Measurements from ENCODE around the gene CDH4.

The CDH4 gene

GRCh38 chr20:61702246-61702645, 450.2 kb downstream of the CDH4 start:
- no peak for DNase-seq

DNA sequence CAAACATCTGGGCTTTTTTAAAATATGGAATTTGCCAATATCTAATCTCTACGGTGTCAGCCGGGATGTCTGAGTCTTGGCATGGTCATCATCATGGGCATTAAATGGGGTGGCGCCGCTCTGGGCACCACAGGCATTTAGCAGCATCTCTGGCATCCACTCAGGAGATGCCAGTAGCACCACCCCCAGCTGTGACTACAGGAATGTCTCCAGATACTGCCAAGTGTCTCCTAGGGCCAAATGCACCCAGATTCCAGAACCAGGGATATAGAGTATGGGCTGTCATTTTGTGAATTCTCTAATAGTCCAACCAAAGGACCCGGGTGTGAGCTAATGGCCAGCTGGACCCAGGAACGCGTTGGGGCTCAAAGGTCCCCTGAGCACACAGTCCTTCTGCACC, 452.6 kb downstream of the CDH4 start:
- DNase-seq, result no peak

- DNase-seq, result no peak
Measured at GRCh38 chr20:61705386-61706258, 453.6 kb downstream of the CDH4 start.

GRCh38 chr20:61706259-61706961, 454.3 kb downstream of the CDH4 start:
- no peak for DNase-seq

DNA sequence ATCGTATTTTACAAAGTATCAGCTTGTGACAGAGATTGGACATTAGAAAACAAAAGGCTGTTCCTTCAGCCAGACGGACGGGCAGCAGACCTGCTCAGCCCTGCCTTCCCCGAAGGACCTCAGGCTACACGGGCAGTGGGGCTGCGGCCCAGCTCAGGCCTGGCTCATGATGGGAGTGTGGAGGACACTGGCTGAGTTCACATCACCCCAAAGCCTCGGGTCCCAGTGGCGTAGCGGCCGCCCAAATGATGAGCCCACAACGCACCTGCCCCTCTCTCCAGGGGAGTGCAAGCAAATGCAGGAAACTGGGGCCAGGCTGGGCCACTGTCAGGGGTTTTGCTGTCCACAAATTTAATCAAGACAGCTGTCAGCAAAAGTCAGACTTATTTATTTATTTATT, 456.8 kb downstream of the CDH4 start:
- no peak for DNase-seq

GRCh38 chr20:61710108-61710507, 458.0 kb downstream of the CDH4 start:
- DNase-seq, result no peak

GRCh38 chr20:61712688-61713087, 460.6 kb downstream of the CDH4 start:
- no peak for DNase-seq

GRCh38 chr20:61718361-61719005, 466.4 kb downstream of the CDH4 start:
- DNase-seq, result no peak

DNA sequence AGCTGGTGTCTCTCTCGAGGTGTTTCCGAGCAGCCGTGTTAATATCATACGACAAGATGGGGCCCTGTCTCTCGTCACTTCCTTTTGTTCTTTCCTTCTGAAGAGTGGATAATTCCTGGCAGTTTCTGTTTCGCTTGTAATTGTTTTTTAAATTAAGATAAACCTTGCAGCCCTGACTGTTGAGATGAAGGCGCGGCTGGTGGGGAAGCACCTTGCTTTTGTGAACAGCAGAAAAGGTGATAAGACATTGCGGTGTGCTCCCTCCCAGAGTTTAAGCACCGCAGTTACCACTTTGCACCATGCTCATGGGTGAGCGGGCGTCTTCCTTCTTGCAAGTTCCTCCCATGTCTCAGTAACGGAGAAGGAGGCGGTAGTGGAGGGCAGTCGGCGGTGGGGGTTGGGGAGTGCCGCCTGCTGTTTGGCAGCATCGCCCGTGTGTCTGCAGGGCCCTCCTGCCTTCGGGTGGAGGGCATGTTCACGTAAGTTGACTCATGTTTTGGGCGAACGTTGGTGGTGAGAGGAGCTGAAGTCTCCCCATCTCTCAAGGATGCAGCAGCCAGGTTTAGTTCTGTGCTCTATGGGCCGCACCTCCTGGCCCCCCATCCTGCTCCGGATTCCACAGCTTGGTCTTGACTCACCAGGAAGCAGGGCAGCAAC, 467.8 kb downstream of the CDH4 start:
- no peak for DNase-seq

- no peak for DNase-seq
Measured at GRCh38 chr20:61720348-61720696, 468.3 kb downstream of the CDH4 start.

- DNase-seq, result no peak
Measured at GRCh38 chr20:61722146-61722678, 470.2 kb downstream of the CDH4 start.

- DNase-seq, result no peak
Measured at GRCh38 chr20:61723529-61724257, 471.6 kb downstream of the CDH4 start.

DNA sequence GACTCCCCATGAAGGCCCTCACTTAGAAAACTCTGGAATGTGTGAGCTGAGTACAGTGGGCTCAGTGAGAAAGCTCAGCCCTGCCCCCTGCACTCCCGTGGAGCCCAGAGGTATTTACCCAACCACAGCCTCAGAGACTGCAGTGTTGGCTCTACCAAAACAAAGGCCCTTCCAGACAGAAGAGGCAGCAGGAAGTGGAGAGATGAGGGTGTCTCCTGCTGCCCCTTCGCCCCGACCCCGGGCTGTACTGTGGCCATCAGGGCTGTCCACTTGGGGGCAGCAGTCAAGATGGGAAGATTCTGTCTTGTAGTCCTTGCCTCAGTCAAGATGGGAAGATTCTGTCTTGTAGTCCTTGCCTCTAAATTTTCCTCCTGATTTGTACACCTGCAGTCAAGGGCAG, 472.3 kb downstream of the CDH4 start:
- no peak for DNase-seq

- DNase-seq, result no peak
Measured at GRCh38 chr20:61725145-61725544, 473.1 kb downstream of the CDH4 start.

GRCh38 chr20:61725966-61726365, 473.9 kb downstream of the CDH4 start:
- no peak for DNase-seq

GRCh38 chr20:61726979-61727378, 474.9 kb downstream of the CDH4 start:
- DNase-seq, result no peak

DNA sequence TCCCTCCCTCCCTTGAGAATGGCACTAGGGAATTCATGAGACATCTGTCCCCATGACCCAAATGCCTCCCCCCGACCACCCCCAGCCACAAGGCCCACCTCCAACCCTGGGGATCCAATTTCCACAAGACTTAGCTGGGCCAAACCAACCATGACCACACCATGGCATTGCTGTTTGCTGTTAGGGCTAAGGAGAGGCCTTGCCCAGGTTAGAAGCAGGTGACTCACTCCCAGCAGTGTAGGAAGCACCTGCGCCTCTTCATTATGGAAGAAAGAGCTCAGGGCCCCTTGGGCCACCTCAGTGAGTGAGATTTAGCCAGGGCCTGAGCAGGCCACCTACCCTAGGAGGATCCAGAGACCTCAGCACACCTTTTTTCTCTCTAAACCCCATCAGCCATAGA, 475.7 kb downstream of the CDH4 start:
- no peak for DNase-seq

DNA sequence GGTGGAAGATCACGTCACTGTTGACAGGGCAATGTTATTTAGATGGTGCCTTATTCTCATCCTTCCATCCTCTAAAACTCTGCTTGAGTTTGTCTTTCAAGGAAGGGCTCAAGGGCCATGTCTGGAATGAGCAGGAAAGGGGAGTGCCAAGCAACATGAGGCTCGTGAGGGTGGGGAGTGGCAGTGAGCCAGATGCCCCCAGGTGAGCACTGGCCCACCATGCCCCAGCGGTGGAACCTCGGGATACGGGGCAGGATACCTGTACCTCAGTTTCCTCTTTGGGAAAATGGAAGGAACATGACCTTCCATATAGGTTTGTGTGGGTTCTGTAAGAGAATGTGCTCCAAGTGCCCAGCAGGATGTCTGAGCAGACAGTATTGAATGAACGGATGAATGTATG, 476.3 kb downstream of the CDH4 start:
- no peak for DNase-seq

DNA sequence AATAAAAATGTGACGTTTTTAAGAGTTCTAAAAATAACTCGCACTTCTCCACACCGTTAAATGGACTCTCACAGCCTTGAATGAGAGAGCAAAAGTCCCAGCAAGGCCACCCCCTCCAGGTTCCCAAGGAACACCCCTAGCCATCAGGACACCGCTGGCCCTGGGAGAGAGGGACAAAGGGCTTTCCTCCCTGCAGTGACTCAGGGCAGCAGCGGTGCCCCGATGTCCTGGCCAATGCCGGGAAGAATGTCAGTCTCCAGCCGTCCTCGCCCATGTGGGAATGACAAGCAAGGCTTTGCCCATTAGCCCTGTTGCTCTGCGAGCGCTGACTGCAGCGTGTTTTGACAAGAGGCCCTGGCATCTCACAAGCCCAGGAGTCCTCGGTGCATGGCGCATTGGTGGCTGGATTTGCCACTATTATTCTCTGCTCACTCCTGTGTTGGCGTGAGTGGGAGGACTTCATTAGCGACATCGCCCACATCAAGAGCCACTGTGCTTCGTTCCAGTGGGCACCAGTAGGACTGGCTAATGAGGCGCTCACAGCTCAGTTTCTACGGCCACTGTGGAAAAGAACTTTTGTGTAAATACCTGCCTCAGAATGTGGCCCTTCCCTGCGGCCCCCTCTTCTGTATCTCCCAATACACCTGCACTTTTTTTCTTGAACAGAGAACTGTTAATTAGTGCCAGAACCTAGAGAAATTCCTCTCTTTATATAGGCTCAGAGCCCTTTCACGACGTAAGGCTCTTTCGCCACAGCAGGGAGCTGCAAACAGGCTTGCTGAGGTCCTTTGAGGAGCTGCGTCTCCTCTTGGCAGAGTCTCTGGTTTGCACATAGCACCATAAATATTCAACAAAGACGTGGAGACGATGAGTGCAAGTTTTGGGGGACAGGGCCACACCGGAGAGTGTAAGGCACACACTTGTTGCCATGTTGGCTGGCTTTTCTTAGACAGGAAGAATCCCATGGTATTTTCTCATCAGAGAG, 477.0 kb downstream of the CDH4 start:
- DNase-seq, result no peak

DNA sequence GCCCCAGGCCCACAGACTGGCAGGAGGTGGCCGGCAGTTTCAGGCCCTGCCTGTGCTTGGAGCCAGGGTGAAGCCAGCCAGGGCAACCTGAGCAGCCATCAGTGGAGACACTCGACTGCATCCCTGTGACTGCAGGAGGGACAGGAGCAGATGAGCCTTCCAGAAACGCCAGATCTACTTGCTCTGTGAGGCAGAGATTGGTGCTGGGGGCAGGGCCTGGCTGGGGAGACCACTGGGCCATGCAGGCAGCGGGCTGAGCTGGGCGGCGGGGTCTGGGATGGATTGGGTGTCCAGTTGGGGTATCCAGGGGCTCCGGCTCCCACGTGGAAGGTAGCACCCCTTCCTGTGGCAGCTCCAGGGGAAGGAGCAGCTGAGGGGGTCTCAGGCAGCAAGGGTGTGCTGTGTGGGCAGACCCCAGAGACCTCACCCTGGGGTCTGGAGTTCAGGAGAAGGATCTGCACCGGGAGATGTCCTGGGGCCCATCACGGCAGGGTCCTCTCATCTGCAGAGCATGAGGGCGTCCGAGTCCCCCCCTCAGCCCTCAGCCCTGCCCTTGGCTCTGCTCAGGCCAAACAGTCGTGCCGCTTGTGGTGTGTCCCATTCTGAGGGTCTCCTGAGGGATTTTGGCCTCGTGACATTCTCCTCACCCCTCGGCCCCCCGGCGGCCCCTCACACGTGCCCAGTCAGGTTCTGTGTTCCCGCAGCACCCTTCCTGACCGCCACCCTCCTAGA, 478.7 kb downstream of the CDH4 start:
- DNase-seq, result no peak

Data from NCI-H748 treated with DMSO at 0.1 percent for 48 hours (cell line).